ENCODE data around the gene CHM. TPM values are rescaled to one million over a fixed set of nuclear protein-coding genes. Genes with fewer than 3 reads are reported as not detected.

Gene CHM
- 10 to 100 TPM; 18.0 to 20.4 TPM for total RNA-seq

- no peaks in the 10 kb centered on the region for H3K9me3 Mint-ChIP-seq
- H3K27me3 Mint-ChIP-seq, result peaks cover 5% of the 10 kb centered on the region
- ATAC-seq (ENCODE audit: low read depth), result peak; percentile 95
- peaks cover 1% of the 10 kb centered on the region for H3K36me3 Mint-ChIP-seq
- H3K27ac Mint-ChIP-seq, result no peak within 1 kb of the TSS
- peaks cover 3% of the 10 kb centered on the region for H3K4me1 Mint-ChIP-seq
- POLR2A ChIA-PET, result no interaction called here
- DNase-seq, result peak; percentile 49
- H3K4me3 Mint-ChIP-seq, result no peak within 1 kb of the TSS
These were observed at the start of gene CHM for GRCh38 chrX:86047174-86047935. CHM (minus strand) TSS chrX:86047558; CDS start chrX:86047532, 26 bp downstream.

GRCh38 chrX:86078650-86079049 lies 31.3 kb upstream of the CHM start:
- no peaks in the 10 kb centered on the region for H3K9me3 Mint-ChIP-seq
- POLR2A ChIA-PET, result no interaction called here
- no peak overlapping the region for H3K27ac Mint-ChIP-seq
- ATAC-seq (ENCODE audit: low read depth), result no peak
- H3K4me1 Mint-ChIP-seq, result no peaks in the 10 kb centered on the region
- no peak for DNase-seq
- no peak overlapping the region for H3K4me3 Mint-ChIP-seq
- peaks cover 6% of the 10 kb centered on the region for H3K27me3 Mint-ChIP-seq
- H3K36me3 Mint-ChIP-seq, result no peaks in the 10 kb centered on the region

GRCh38 chrX:86066998-86067397 lies 19.6 kb upstream of the CHM start:
- no peaks in the 10 kb centered on the region for H3K9me3 Mint-ChIP-seq
- H3K4me1 Mint-ChIP-seq, result no peaks in the 10 kb centered on the region
- POLR2A ChIA-PET, result no interaction called here
- ATAC-seq (ENCODE audit: low read depth) (no peak), DNase-seq (no peak)
- H3K27ac Mint-ChIP-seq, result no peak overlapping the region
- no peak overlapping the region for H3K4me3 Mint-ChIP-seq
- H3K27me3 Mint-ChIP-seq, result peaks cover 4% of the 10 kb centered on the region
- H3K36me3 Mint-ChIP-seq, result no peaks in the 10 kb centered on the region

GRCh38 chrX:86061407-86061806 lies 14.0 kb upstream of the CHM start:
- ATAC-seq (ENCODE audit: low read depth), result no peak
- DNase-seq, result no peak
- Mint-ChIP-seq H3K27me3 (peaks cover 4% of the 10 kb centered on the region), H3K9me3 (no peaks in the 10 kb centered on the region), H3K4me1 (no peaks in the 10 kb centered on the region), H3K4me3 (no peak overlapping the region), H3K27ac (no peak overlapping the region), H3K36me3 (no peaks in the 10 kb centered on the region)
- POLR2A ChIA-PET, result no interaction called here

GRCh38 chrX:86051741-86052140 lies 4.4 kb upstream of the CHM start:
- DNase-seq (no peak), ATAC-seq (ENCODE audit: low read depth) (no peak)
- no peak overlapping the region for H3K27ac Mint-ChIP-seq
- H3K36me3 Mint-ChIP-seq, result no peaks in the 10 kb centered on the region
- H3K4me1 Mint-ChIP-seq, result no peaks in the 10 kb centered on the region
- H3K27me3 Mint-ChIP-seq, result peaks cover 5% of the 10 kb centered on the region
- no peak overlapping the region for H3K4me3 Mint-ChIP-seq
- POLR2A ChIA-PET, result no interaction called here
- H3K9me3 Mint-ChIP-seq, result no peaks in the 10 kb centered on the region

- ATAC-seq (ENCODE audit: low read depth), result no peak
- Mint-ChIP-seq H3K9me3 (no peaks in the 10 kb centered on the region), H3K27me3 (peaks cover 5% of the 10 kb centered on the region), H3K4me1 (peaks cover 3% of the 10 kb centered on the region), H3K4me3 (no peak overlapping the region), H3K27ac (no peak overlapping the region), H3K36me3 (no peaks in the 10 kb centered on the region)
- DNase-seq, result no peak
- POLR2A ChIA-PET, result no interaction called here
These were observed 550 bp upstream of the CHM start for GRCh38 chrX:86047936-86048280.

GRCh38 chrX:86044216-86044615 lies 3.1 kb downstream of the CHM start:
- DNase-seq (no peak), ATAC-seq (ENCODE audit: low read depth) (no peak)
- Mint-ChIP-seq H3K36me3 (peaks cover 13% of the 10 kb centered on the region), H3K4me1 (peaks cover 3% of the 10 kb centered on the region), H3K4me3 (no peak overlapping the region), H3K27me3 (peaks cover 3% of the 10 kb centered on the region), H3K27ac (no peak overlapping the region), H3K9me3 (no peaks in the 10 kb centered on the region)
- POLR2A ChIA-PET, result no interaction called here

GRCh38 chrX:86039625-86040568 lies 7.5 kb downstream of the CHM start:
- H3K27me3 Mint-ChIP-seq, result no peaks in the 10 kb centered on the region
- H3K27ac Mint-ChIP-seq, result no peak overlapping the region
- ATAC-seq (ENCODE audit: low read depth) (no peak), DNase-seq (no peak)
- no peak overlapping the region for H3K4me3 Mint-ChIP-seq
- H3K9me3 Mint-ChIP-seq, result no peaks in the 10 kb centered on the region
- POLR2A ChIA-PET, result no interaction called here
- peaks cover under 1% of the 10 kb centered on the region for H3K4me1 Mint-ChIP-seq
- peaks cover 20% of the 10 kb centered on the region for H3K36me3 Mint-ChIP-seq

- no peaks in the 10 kb centered on the region for H3K27me3 Mint-ChIP-seq
These were observed 14.0 kb downstream of the CHM start for GRCh38 chrX:86033385-86033784.

GRCh38 chrX:86028681-86029080 lies 18.7 kb downstream of the CHM start:
- peaks cover 1% of the 10 kb centered on the region for H3K36me3 Mint-ChIP-seq

More at GRCh38 chrX:86033385-86033784, 14.0 kb downstream of the CHM start:
- H3K4me3 Mint-ChIP-seq, result no peak overlapping the region
- POLR2A ChIA-PET, result no interaction called here
- no peak overlapping the region for H3K27ac Mint-ChIP-seq
- peaks cover 11% of the 10 kb centered on the region for H3K36me3 Mint-ChIP-seq
- DNase-seq (no peak), ATAC-seq (ENCODE audit: low read depth) (no peak)
- peaks cover 4% of the 10 kb centered on the region for H3K4me1 Mint-ChIP-seq
- no peaks in the 10 kb centered on the region for H3K9me3 Mint-ChIP-seq

GRCh38 chrX:86023811-86024210 lies 23.5 kb downstream of the CHM start:
- DNase-seq (no peak), ATAC-seq (ENCODE audit: low read depth) (no peak)
- H3K9me3 Mint-ChIP-seq, result no peaks in the 10 kb centered on the region
- POLR2A ChIA-PET, result no interaction called here
- H3K36me3 Mint-ChIP-seq, result peaks cover 9% of the 10 kb centered on the region
- no peaks in the 10 kb centered on the region for H3K4me1 Mint-ChIP-seq
- H3K4me3 Mint-ChIP-seq, result no peak overlapping the region
- no peak overlapping the region for H3K27ac Mint-ChIP-seq
- no peaks in the 10 kb centered on the region for H3K27me3 Mint-ChIP-seq

More at GRCh38 chrX:86028681-86029080, 18.7 kb downstream of the CHM start:
- POLR2A ChIA-PET, result no interaction called here
- Mint-ChIP-seq H3K4me3 (no peak overlapping the region), H3K4me1 (no peaks in the 10 kb centered on the region), H3K27ac (no peak overlapping the region), H3K9me3 (no peaks in the 10 kb centered on the region), H3K27me3 (no peaks in the 10 kb centered on the region)
- no peak for ATAC-seq (ENCODE audit: low read depth)
- no peak for DNase-seq

- Mint-ChIP-seq H3K27me3 (no peaks in the 10 kb centered on the region), H3K36me3 (peaks cover 19% of the 10 kb centered on the region), H3K9me3 (no peaks in the 10 kb centered on the region), H3K27ac (no peak overlapping the region), H3K4me1 (peaks cover 2% of the 10 kb centered on the region), H3K4me3 (no peak overlapping the region)
- no peak for DNase-seq
- ATAC-seq (ENCODE audit: low read depth), result no peak
- POLR2A ChIA-PET, result no interaction called here
These were observed 25.6 kb downstream of the CHM start for GRCh38 chrX:86021652-86022289.

GRCh38 chrX:86016139-86016538 lies 31.2 kb downstream of the CHM start:
- Mint-ChIP-seq H3K4me3 (no peak overlapping the region), H3K27ac (no peak overlapping the region), H3K27me3 (no peaks in the 10 kb centered on the region), H3K36me3 (peaks cover 25% of the 10 kb centered on the region), H3K9me3 (peaks cover 4% of the 10 kb centered on the region), H3K4me1 (peaks cover 2% of the 10 kb centered on the region)
- POLR2A ChIA-PET, result no interaction called here
- no peak for DNase-seq
- ATAC-seq (ENCODE audit: low read depth), result no peak

Measured in activated naive CD8-positive, alpha-beta T cell treated with anti-CD3 and anti-CD28 coated beads, Interleukin-2, amount 10 ng/mL, durations not matched to agents 7 days and 5 days (primary cell).